ACHN (cell line): ENCODE data around the gene PDZD2.
"Not testable (repeated sequence)": the region's sequence is repeated elsewhere in the genome, so short reads cannot be mapped to it uniquely, and the experiment has no call there.

Source experiments
- DNase-seq: peaks from one replicate; pipeline ENCODE4 v3.0.0-alpha.2; 2015
- in situ Hi-C: cut with HindIII; loops from 2 replicates; pipeline ENCODE4 v1.10.0; 2017; ENCODE audit warnings: low sequenced_read_pairs, low pct_ligation_motif_present, low pct_unique_long_range_greater_than_20kb

The PDZD2 gene

DNA sequence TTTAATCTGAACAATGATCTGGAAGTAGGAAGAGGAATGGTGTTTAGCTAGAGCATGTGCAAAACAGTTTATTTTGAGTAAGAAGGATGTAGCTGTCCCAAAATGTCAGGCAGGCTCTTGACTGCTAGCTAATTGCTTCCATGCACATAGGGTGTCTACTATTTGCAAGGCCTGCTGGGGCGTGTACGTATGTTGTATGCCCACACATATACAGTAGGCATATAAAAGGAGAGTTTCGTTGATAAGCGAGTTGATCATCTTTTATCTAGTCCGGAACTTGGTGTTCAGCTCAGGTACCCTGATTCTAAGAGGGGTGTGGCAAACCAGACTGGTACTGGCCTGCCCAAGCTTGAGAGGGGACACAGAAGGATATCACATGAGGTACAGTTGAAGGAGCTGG, 358.0 kb downstream of the PDZD2 start:
- in situ Hi-C loops: no loop called here
- DNase-seq: no peak

- no peak for DNase-seq
- in situ Hi-C loops: no loop called here
Measured at GRCh38 chr5:31999470-31999869, 360.5 kb downstream of the PDZD2 start.

DNA sequence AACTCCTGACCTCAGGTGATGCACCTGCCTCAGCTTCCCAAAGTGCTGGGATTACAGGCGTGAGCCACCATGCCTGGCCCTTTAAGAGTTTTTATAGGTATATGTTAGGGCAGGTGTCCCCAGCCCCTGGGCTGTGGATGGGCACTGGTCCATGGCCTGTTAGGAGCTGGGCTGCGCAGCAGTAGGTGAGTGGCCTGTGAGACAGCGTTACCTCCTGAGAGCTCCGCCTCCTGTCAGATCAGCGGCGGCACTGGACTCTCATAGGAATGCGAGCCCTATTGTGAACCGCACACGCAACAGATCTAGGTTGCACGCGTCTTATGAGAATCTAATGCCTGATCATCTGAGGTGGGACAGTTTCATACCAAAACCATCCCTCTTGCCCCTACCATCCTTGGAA, 361.8 kb downstream of the PDZD2 start:
- DNase-seq: no peak
- in situ Hi-C loops: no loop called here

DNA sequence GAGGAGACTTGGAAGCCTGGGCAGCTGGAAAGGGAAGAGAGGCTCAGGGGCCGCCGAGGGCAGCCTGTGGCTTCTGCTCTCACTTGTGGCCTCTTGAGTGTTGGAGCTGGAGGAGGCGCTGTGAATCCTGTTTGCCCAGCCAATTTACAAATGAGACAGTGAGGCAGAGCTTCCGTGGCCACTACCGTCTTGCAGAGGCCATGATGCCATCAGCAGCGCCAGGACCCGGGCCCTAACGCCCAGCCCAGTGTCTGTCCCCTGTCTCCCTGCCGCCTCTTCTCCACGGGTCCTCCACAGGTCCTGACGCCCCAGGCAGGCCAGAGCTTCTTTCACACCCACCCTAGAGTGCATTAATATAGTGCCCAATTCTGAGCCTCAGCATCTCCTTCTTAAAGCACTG, 362.4 kb downstream of the PDZD2 start:
- in situ Hi-C loops: no loop called here
- no peak for DNase-seq

- in situ Hi-C loops: no loop called here
Measured at GRCh38 chr5:32001707-32002106, 362.8 kb downstream of the PDZD2 start.

GRCh38 chr5:32002755-32003154, 363.8 kb downstream of the PDZD2 start:
- in situ Hi-C loops: no loop called here

More at GRCh38 chr5:32001707-32002106, 362.8 kb downstream of the PDZD2 start:
- no peak for DNase-seq

GRCh38 chr5:32003981-32004380, 365.1 kb downstream of the PDZD2 start:
- in situ Hi-C loops: no loop called here
- no peak for DNase-seq

More at GRCh38 chr5:32002755-32003154, 363.8 kb downstream of the PDZD2 start:
- DNase-seq: no peak

- in situ Hi-C loops: no loop called here
- DNase-seq: no peak
Measured at GRCh38 chr5:32004404-32004803, 365.5 kb downstream of the PDZD2 start.

GRCh38 chr5:32008746-32009145, 369.8 kb downstream of the PDZD2 start:
- DNase-seq: no peak
- in situ Hi-C loops: no loop called here

GRCh38 chr5:32013658-32014057, 374.7 kb downstream of the PDZD2 start:
- DNase-seq: no peak
- in situ Hi-C loops: no loop called here

DNA sequence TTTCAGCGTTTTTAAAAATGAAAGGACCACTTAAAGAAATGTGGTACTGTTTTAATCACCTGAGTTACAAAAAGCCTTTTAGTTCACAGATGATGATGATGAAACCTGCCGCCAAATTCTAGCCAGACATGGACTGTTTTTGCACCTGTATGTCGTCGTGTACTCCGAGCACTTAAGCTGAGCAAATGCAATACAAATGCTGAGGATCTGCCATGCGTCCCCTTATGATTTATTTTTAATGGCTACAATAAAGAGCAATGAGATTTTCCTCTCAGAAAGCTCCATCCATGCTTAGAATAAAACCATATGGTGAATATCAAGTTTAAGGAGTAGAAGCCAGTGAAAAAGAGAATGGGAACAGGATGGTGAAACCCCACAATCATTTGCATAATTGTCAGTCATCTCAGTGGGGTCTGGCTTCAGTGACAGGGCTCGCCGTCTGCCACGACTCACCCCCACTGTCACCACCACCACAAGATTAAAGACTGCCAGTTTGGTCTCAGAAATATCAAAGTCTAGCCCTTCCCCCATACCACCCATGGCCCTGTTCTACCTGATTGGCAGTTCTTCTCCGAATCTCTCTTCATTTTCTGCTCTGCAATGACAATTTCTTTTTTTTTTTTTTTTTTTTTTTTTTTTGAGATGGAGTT, 375.3 kb downstream of the PDZD2 start:
- in situ Hi-C loops: no loop called here
- DNase-seq: no peak

GRCh38 chr5:32015262-32015661, 376.3 kb downstream of the PDZD2 start:
- in situ Hi-C loops: not testable (repeated sequence)

DNA sequence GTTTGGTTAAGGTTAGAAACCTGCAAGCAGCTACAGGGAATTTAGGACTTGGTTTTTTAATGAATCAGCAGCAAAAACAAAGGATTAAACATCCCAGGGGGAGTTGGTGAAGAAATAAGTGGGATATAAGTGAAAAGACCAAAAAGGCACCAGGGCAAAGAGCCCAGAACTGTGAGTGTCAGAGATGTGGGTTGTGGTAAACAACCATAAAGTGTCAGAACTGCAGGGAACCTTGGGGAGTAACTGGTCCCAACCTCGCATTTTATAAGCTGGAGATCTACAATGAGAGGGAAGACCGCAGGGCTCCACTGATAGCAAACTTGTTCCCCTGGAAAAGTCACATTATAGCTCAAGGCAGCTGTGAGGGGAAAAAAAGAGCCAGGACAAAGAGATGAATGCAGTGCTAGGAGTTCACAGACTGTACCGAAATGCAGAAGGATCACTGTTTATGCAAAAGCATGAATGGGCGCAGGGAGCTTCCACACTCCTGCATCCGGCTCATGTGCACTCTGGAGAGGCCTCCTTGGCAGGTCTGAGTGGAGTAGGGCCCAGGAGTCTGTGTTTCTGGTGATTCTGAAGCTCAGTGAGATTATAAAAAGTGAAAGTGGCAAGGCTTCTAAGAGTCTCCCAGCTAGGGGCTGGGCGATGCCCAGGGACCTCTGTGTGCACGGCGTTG, 378.9 kb downstream of the PDZD2 start:
- DNase-seq: no peak
- in situ Hi-C loops: no loop called here

More at GRCh38 chr5:32015262-32015661, 376.3 kb downstream of the PDZD2 start:
- not testable (repeated sequence) for DNase-seq

GRCh38 chr5:32018476-32019436, 379.8 kb downstream of the PDZD2 start:
- in situ Hi-C loops: no loop called here
- no peak for DNase-seq

- in situ Hi-C loops: no loop called here
- DNase-seq: no peak
Measured at GRCh38 chr5:32020271-32020670, 381.3 kb downstream of the PDZD2 start.

- in situ Hi-C loops: no loop called here
- no peak for DNase-seq
Measured at GRCh38 chr5:32020946-32021345, 382.0 kb downstream of the PDZD2 start.

DNA sequence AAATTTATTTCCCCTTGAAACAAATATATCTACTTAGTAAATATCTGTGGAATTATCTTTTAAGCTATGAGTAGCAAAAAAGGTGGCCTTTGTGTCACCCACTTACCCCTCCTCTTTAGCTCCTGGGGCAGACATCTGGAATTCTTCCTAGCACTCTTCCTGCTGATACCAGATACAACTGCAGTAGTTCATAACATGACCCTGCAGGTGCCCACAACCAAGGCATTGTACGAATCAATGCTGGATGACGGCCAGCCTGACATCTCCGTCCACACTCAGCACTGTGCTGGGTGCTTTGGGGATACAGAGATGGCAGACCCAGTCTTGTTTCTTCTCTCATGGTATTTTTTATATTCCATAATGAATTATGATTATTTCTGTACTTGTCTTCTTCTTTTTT, 382.8 kb downstream of the PDZD2 start:
- in situ Hi-C loops: no loop called here
- DNase-seq: no peak

- in situ Hi-C loops: no loop called here
Measured at GRCh38 chr5:32022638-32023037, 383.7 kb downstream of the PDZD2 start.

DNA sequence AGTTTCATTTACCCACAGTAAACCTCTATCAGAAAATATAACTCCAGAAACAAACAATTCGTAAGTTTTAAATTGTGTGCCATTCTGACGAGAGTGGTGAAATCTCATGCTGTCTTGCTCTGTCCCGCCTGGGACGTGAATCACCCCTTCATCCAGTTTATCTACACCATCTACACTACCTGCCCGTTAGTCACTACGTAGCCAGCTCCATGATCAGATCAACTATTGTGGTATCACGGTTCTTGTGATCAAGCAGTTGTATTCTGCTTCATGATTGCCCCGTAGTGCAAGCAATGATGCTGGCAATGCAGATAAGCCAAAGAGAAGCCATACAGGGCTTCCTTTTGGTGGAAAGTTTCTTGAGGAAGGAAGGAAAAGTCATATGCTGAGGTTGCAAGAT, 384.9 kb downstream of the PDZD2 start:
- no peak for DNase-seq
- in situ Hi-C loops: no loop called here

More at GRCh38 chr5:32022638-32023037, 383.7 kb downstream of the PDZD2 start:
- DNase-seq: no peak
